Measurements from ENCODE around the gene CCK. TPM values are rescaled to one million over a fixed set of nuclear protein-coding genes. Genes with fewer than 3 reads are reported as not detected.

CCK gene
- total and polyA plus RNA-seq, 12 donors, result not detected

GRCh38 chr3:42216302-42216701 lies 49.7 kb downstream of the CCK start:
- DNase-seq (no peak), ATAC-seq (no peak)
- H3K4me3 ChIP-seq, result no peak overlapping the region
- peaks cover 0 to 97% (median 8%) of the 10 kb centered on the region in 9 donors for H3K36me3 ChIP-seq
- H3K27ac ChIP-seq, result no peak overlapping the region
- 78 to 85% methylated on average over 4 of the region's 4 CpGs for WGBS, 2 donors
- H3K27me3 ChIP-seq, result no peaks in the 10 kb centered on the region
- H3K9me3 ChIP-seq, result no peaks in the 10 kb centered on the region
- peaks cover 0 to 12% (median 0%) of the 10 kb centered on the region in 9 donors for H3K4me1 ChIP-seq
- no peak for TF ChIP-seq CTCF (IDR thresholded peaks at IDR 0.05)
- intact Hi-C loops (cut with DNase I), result no loop called here

GRCh38 chr3:42214565-42215283 lies 51.3 kb downstream of the CCK start:
- no peak for TF ChIP-seq CTCF (IDR thresholded peaks at IDR 0.05)
- peaks cover 0 to 12% (median 0%) of the 10 kb centered on the region in 9 donors for H3K4me1 ChIP-seq
- intact Hi-C loops (cut with DNase I), result no loop called here
- WGBS, 2 donors, result 74 to 79% methylated on average over 8 of the region's 8 CpGs
- H3K36me3 ChIP-seq, result peaks cover 0 to 97% (median 15%) of the 10 kb centered on the region in 9 donors
- H3K27me3 ChIP-seq, result no peaks in the 10 kb centered on the region
- DNase-seq, result no peak
- H3K4me3 ChIP-seq, result no peak overlapping the region
- no peaks in the 10 kb centered on the region for H3K9me3 ChIP-seq
- ATAC-seq, result no peak
- no peak overlapping the region for H3K27ac ChIP-seq

GRCh38 chr3:42214064-42214463 lies 51.9 kb downstream of the CCK start:
- 69 to 77% methylated on average over 2 of the region's 2 CpGs for WGBS, 2 donors

GRCh38 chr3:42213417-42213816 lies 52.6 kb downstream of the CCK start:
- peaks cover 0 to 12% (median 0%) of the 10 kb centered on the region in 9 donors for H3K4me1 ChIP-seq
- peaks cover 0 to 100% (median 15%) of the 10 kb centered on the region in 9 donors for H3K36me3 ChIP-seq
- intact Hi-C loops (cut with DNase I), result loop anchor here in 1 of 10 donors (1.0 kb wide), 1 partner anchor 49 kb away; no protein-coding TSS in a partner anchor
- H3K27ac ChIP-seq, result no peak overlapping the region
- H3K27me3 ChIP-seq, result no peaks in the 10 kb centered on the region
- ATAC-seq (peak in 1 of 8 donors; percentile 48), DNase-seq (no peak)
- WGBS, 2 donors, result 94% methylated on average over 6 of the region's 6 CpGs
- no peak for TF ChIP-seq CTCF (IDR thresholded peaks at IDR 0.05)
- H3K9me3 ChIP-seq, result no peaks in the 10 kb centered on the region
- H3K4me3 ChIP-seq, result no peak overlapping the region

More at GRCh38 chr3:42214064-42214463, 51.9 kb downstream of the CCK start:
- Histone ChIP-seq H3K36me3 (peaks cover 0 to 98% (median 15%) of the 10 kb centered on the region in 9 donors), H3K4me3 (no peak overlapping the region), H3K4me1 (peaks cover 0 to 12% (median 0%) of the 10 kb centered on the region in 9 donors), H3K27ac (no peak overlapping the region), H3K9me3 (no peaks in the 10 kb centered on the region), H3K27me3 (no peaks in the 10 kb centered on the region)
- intact Hi-C loops (cut with DNase I), result no loop called here
- DNase-seq (no peak), ATAC-seq (peak in 1 of 8 donors; percentile 15)
- no peak for TF ChIP-seq CTCF (IDR thresholded peaks at IDR 0.05)

Data from heart right ventricle (tissue), 16 donors.